HS-5 (cell line): ENCODE measurements around the gene MOGAT3.
"Not testable (repeated sequence)": the region's sequence is repeated elsewhere in the genome, so short reads cannot be mapped to it uniquely, and the experiment has no call there.

Experiments
- DNase-seq: peaks from one replicate; pipeline ENCODE4 v3.0.0-alpha.2; 2012; ENCODE audit warnings: low read depth

The MOGAT3 gene

GRCh38 chr7:101203740-101204738 lies 3.2 kb upstream of the MOGAT3 start:
- DNase-seq: not testable (repeated sequence)

- DNase-seq: no peak
These were observed 1.7 kb upstream of the MOGAT3 start for GRCh38 chr7:101202603-101202918.

GRCh38 chr7:101201695-101202602 lies 1.1 kb upstream of the MOGAT3 start:
- DNase-seq: no peak

- DNase-seq: no peak
These were observed 353 bp downstream of the MOGAT3 start for GRCh38 chr7:101200504-101200861.

- DNase-seq: not testable (repeated sequence)
These were observed 1.3 kb downstream of the MOGAT3 start for GRCh38 chr7:101199522-101199921.

GRCh38 chr7:101198476-101198875 lies 2.4 kb downstream of the MOGAT3 start:
- DNase-seq: no peak

GRCh38 chr7:101197991-101198390 lies 2.8 kb downstream of the MOGAT3 start:
- no peak for DNase-seq

GRCh38 chr7:101195884-101196283 lies 5.0 kb downstream of the MOGAT3 start:
- no peak for DNase-seq

GRCh38 chr7:101189109-101189508 lies 11.7 kb downstream of the MOGAT3 start:
- no peak for DNase-seq

GRCh38 chr7:101186844-101187428 lies 13.9 kb downstream of the MOGAT3 start:
- no peak for DNase-seq

- no peak for DNase-seq
These were observed 14.6 kb downstream of the MOGAT3 start for GRCh38 chr7:101186194-101186593.

GRCh38 chr7:101185258-101185839 lies 15.5 kb downstream of the MOGAT3 start:
- DNase-seq: no peak

GRCh38 chr7:101180130-101180755 lies 20.6 kb downstream of the MOGAT3 start, which contains the start of gene NAT16:
TSS of gene NAT16 (minus strand) at chr7:101180293. CDS start at chr7:101174807, 5,486 bp downstream.
- no peak for DNase-seq

- no peak for DNase-seq
These were observed 21.1 kb downstream of the MOGAT3 start for GRCh38 chr7:101179713-101180112.

GRCh38 chr7:101179117-101179516 lies 21.7 kb downstream of the MOGAT3 start:
- DNase-seq: no peak

GRCh38 chr7:101177644-101178043 lies 23.2 kb downstream of the MOGAT3 start:
- DNase-seq: no peak

- DNase-seq: no peak
These were observed 25.2 kb downstream of the MOGAT3 start for GRCh38 chr7:101175664-101176063.

GRCh38 chr7:101174322-101174854 lies 26.4 kb downstream of the MOGAT3 start:
- DNase-seq: no peak

- no peak for DNase-seq
These were observed 27.0 kb downstream of the MOGAT3 start for GRCh38 chr7:101173752-101174244.

GRCh38 chr7:101172854-101173751 lies 27.7 kb downstream of the MOGAT3 start:
- DNase-seq: no peak
